ENCODE measurements around the gene ASS1. TPM values are rescaled to one million over a fixed set of nuclear protein-coding genes. Genes with fewer than 3 reads are reported as not detected.
A peak's percentile ranks its signal among the peaks of the same experiment; 100 is the strongest.

ASS1 gene
- total and polyA plus RNA-seq, 2 donors (not counting 1 experiment from before 2014, with no cell fraction given): 44.7 to 223 TPM

GRCh38 chr9:130539420-130540223 lies 94.9 kb downstream of the ASS1 start:
- Histone ChIP-seq H3K36me3 (ENCODE audit: control insufficient read depth, insufficient read depth, low read length) (no peaks in the 10 kb centered on the region), H3K79me2 (ENCODE audit: control insufficient read depth, insufficient read depth, low read length) (no peaks in the 10 kb centered on the region), H3K4me3 (replicated peaks in 1 of 4; ENCODE audit: control extremely low read depth in 1 of 4, insufficient read depth in 1 of 4, low read depth in 3 of 4, low read length in 4 of 4) (no peak overlapping the region), H3K9me3 (ENCODE audit: control insufficient read depth, insufficient read depth, low read depth, low read length) (no peaks in the 10 kb centered on the region), H3K4me2 (ENCODE audit: extremely low read depth, insufficient read depth, low read length) (no peak overlapping the region), H3K27me3 (ENCODE audit: control insufficient read depth, insufficient read depth, low read length) (peaks cover 2% of the 10 kb centered on the region), H4K20me1 (ENCODE audit: control insufficient read depth, extremely low read depth, insufficient read depth, low read length) (no peaks in the 10 kb centered on the region), H3K27ac (ENCODE audit: insufficient read depth, low read length) (no peak overlapping the region), H3K4me1 (ENCODE audit: control insufficient read depth, extremely low read depth, insufficient read depth, low read length) (peaks cover 4% of the 10 kb centered on the region), H3K9ac (ENCODE audit: insufficient read depth, low read length) (no peak overlapping the region), H2AFZ (ENCODE audit: low read length) (no peak overlapping the region)
- DNase-seq (ENCODE audit: low read depth in 2 of 2): peak; percentile 67 to 83
- TF ChIP-seq CTCF (conservative IDR thresholded peaks at IDR 0.05 in 1 of 2, IDR thresholded peaks at IDR 0.05 in 1 of 2; ENCODE audit: low read depth in 1 of 2, low read length in 2 of 2) (no peak), EZH2 (IDR thresholded peaks at IDR 0.05; ENCODE audit: low read length, missing control alignments) (no peak)

GRCh38 chr9:130541533-130541932 lies 96.8 kb downstream of the ASS1 start:
- Histone ChIP-seq H3K9me3 (ENCODE audit: control insufficient read depth, insufficient read depth, low read depth, low read length) (no peaks in the 10 kb centered on the region), H3K79me2 (ENCODE audit: control insufficient read depth, insufficient read depth, low read length) (no peaks in the 10 kb centered on the region), H3K9ac (ENCODE audit: insufficient read depth, low read length) (no peak overlapping the region), H3K27me3 (ENCODE audit: control insufficient read depth, insufficient read depth, low read length) (peaks cover 2% of the 10 kb centered on the region), H3K4me3 (replicated peaks in 1 of 4; ENCODE audit: control extremely low read depth in 1 of 4, insufficient read depth in 1 of 4, low read depth in 3 of 4, low read length in 4 of 4) (no peak overlapping the region), H4K20me1 (ENCODE audit: control insufficient read depth, extremely low read depth, insufficient read depth, low read length) (no peaks in the 10 kb centered on the region), H3K4me2 (ENCODE audit: extremely low read depth, insufficient read depth, low read length) (no peak overlapping the region), H3K27ac (ENCODE audit: insufficient read depth, low read length) (no peak overlapping the region), H3K36me3 (ENCODE audit: control insufficient read depth, insufficient read depth, low read length) (no peaks in the 10 kb centered on the region), H2AFZ (ENCODE audit: low read length) (no peak overlapping the region), H3K4me1 (ENCODE audit: control insufficient read depth, extremely low read depth, insufficient read depth, low read length) (peaks cover 2% of the 10 kb centered on the region)
- TF ChIP-seq EZH2 (IDR thresholded peaks at IDR 0.05; ENCODE audit: low read length, missing control alignments) (no peak), CTCF (conservative IDR thresholded peaks at IDR 0.05 in 1 of 2, IDR thresholded peaks at IDR 0.05 in 1 of 2; ENCODE audit: low read depth in 1 of 2, low read length in 2 of 2) (no peak)
- no peak for DNase-seq (ENCODE audit: low read depth in 2 of 2)

GRCh38 chr9:130542038-130542437 lies 97.3 kb downstream of the ASS1 start:
- H3K9ac ChIP-seq (ENCODE audit: insufficient read depth, low read length): no peak overlapping the region
- no peak overlapping the region for H3K27ac ChIP-seq (ENCODE audit: insufficient read depth, low read length)
- peaks cover 2% of the 10 kb centered on the region for H3K27me3 ChIP-seq (ENCODE audit: control insufficient read depth, insufficient read depth, low read length)
- H3K4me2 ChIP-seq (ENCODE audit: extremely low read depth, insufficient read depth, low read length): no peak overlapping the region
- H3K4me3 ChIP-seq (replicated peaks in 1 of 4; ENCODE audit: control extremely low read depth in 1 of 4, insufficient read depth in 1 of 4, low read depth in 3 of 4, low read length in 4 of 4): no peak overlapping the region
- no peaks in the 10 kb centered on the region for H3K79me2 ChIP-seq (ENCODE audit: control insufficient read depth, insufficient read depth, low read length)
- H2AFZ ChIP-seq (ENCODE audit: low read length): no peak overlapping the region
- H4K20me1 ChIP-seq (ENCODE audit: control insufficient read depth, extremely low read depth, insufficient read depth, low read length): no peaks in the 10 kb centered on the region
- no peak for TF ChIP-seq CTCF (conservative IDR thresholded peaks at IDR 0.05 in 1 of 2, IDR thresholded peaks at IDR 0.05 in 1 of 2; ENCODE audit: low read depth in 1 of 2, low read length in 2 of 2)
- no peak for TF ChIP-seq EZH2 (IDR thresholded peaks at IDR 0.05; ENCODE audit: low read length, missing control alignments)
- H3K4me1 ChIP-seq (ENCODE audit: control insufficient read depth, extremely low read depth, insufficient read depth, low read length): peaks cover 2% of the 10 kb centered on the region
- no peaks in the 10 kb centered on the region for H3K9me3 ChIP-seq (ENCODE audit: control insufficient read depth, insufficient read depth, low read depth, low read length)
- H3K36me3 ChIP-seq (ENCODE audit: control insufficient read depth, insufficient read depth, low read length): no peaks in the 10 kb centered on the region
- no peak for DNase-seq (ENCODE audit: low read depth in 2 of 2)

Measured in fibroblast of lung (primary cell).